K562 (cell line): Measurements from ENCODE around the gene TCFL5. TPM values are rescaled to one million over a fixed set of nuclear protein-coding genes. Genes with fewer than 3 reads are reported as not detected.
A peak's percentile ranks its signal among the peaks of the same experiment; 100 is the strongest.

Source experiments
- ARHGAP35 ChIP-seq: fragments of 450-650 bp; IDR thresholded peaks from 2 replicates; pipeline ENCODE4 v1.6.1; 2018; ENCODE audit not compliant: partially characterized antibody
- ATF1 ChIP-seq, 2 experiments: fragments of 450-650 bp in 1 of 2; IDR thresholded peaks; 2 replicates each; pipeline ENCODE4 v1.6.1; 2016; ENCODE audit warnings: missing compliant biosample characterization in 1 of 2, missing genetic modification characterization in 1 of 2
- CC2D1A ChIP-seq: fragments of 450-650 bp; IDR thresholded peaks from 2 replicates; pipeline ENCODE4 v1.6.1; 2017; ENCODE audit warnings: mild to moderate bottlenecking
- CREB1 ChIP-seq, 2 experiments: sonication (generic) in 1 of 2; formaldehyde crosslinking in 1 of 2; IDR thresholded peaks; 2 replicates each; pipeline versions ENCODE4 v1.6.1 to v1.8.0; 2012 to 2022; ENCODE audit warnings: inconsistent platforms in 1 of 2, mild to moderate bottlenecking in 1 of 2, missing genetic modification reagents in 1 of 2, moderate library complexity in 1 of 2
- E2F3 ChIP-seq: fragments of 250-450 bp; sonication (Bioruptor Pico); IDR thresholded peaks from 2 replicates; pipeline ENCODE4 v1.4.0; 2020; ENCODE audit warnings: mild to moderate bottlenecking
- ETV6 ChIP-seq, 3 experiments: fragments of 150-350 bp in 1 of 3; sonication (generic) in 1 of 3; formaldehyde crosslinking in 1 of 3; IDR thresholded peaks; 2 replicates each; pipeline versions ENCODE4 v1.6.1 to v1.8.0; 2014 to 2022; ENCODE audit warnings: borderline replicate concordance in 2 of 3, low read depth in 2 of 3, antibody characterized with exemption in 1 of 3, low read length in 1 of 3, mild to moderate bottlenecking in 1 of 3, missing genetic modification reagents in 1 of 3
- GTF2A2 ChIP-seq: IDR thresholded peaks from 2 replicates; pipeline ENCODE4 v1.6.1; 2016; ENCODE audit warnings: mild to moderate bottlenecking, missing genetic modification characterization, missing compliant biosample characterization
- KDM2B ChIP-seq: fragments of 250-450 bp; sonication (Bioruptor Pico); IDR thresholded peaks from 2 replicates; pipeline ENCODE4 v1.8.0; 2021; ENCODE audit warnings: mild to moderate bottlenecking, moderate library complexity
- MAFG ChIP-seq: fragments of 450-650 bp; conservative IDR thresholded peaks from 2 replicates; pipeline ENCODE4 v1.6.1; 2016; ENCODE audit warnings: missing genetic modification characterization, missing compliant biosample characterization
- MBD2 ChIP-seq: sonication (generic); IDR thresholded peaks from 2 replicates; pipeline ENCODE4 v1.6.1; 2016; ENCODE audit warnings: low read depth, borderline replicate concordance
- MCM7 ChIP-seq, 2 experiments: fragments of 450-650 bp; IDR thresholded peaks; 2 replicates each; pipeline ENCODE4 v1.6.1; 2016 to 2018
- MEIS2 ChIP-seq: fragments of 450-650 bp; IDR thresholded peaks from 2 replicates; pipeline ENCODE4 v1.6.1; 2014; ENCODE audit warnings: mild to moderate bottlenecking; ENCODE audit not compliant: partially characterized antibody
- NFIC ChIP-seq: fragments of 450-650 bp; IDR thresholded peaks from 2 replicates; pipeline ENCODE4 v1.6.1; 2017; ENCODE audit warnings: mild to moderate bottlenecking, inconsistent platforms
- PML ChIP-seq: IDR thresholded peaks from 2 replicates; pipeline ENCODE4 v1.6.1; 2012; ENCODE audit warnings: low read length, inconsistent platforms
- POU5F1 ChIP-seq: fragments of 150-350 bp; IDR thresholded peaks from 2 replicates; pipeline ENCODE4 v1.6.1; 2014; ENCODE audit warnings: borderline replicate concordance, low read length, low read depth, mild to moderate bottlenecking; ENCODE audit not compliant: partially characterized antibody
- PPARD ChIP-seq: fragments of 250-450 bp; sonication (Bioruptor Pico); IDR thresholded peaks from 2 replicates; pipeline ENCODE4 v1.8.0; 2022; ENCODE audit warnings: inconsistent platforms, mild to moderate bottlenecking, moderate library complexity
- SRSF9 ChIP-seq: fragments of 200-400 bp; formaldehyde crosslinking; IDR thresholded peaks from 2 replicates; pipeline ENCODE4 v1.6.1; 2017; ENCODE audit warnings: low read depth, low read length, borderline replicate concordance
- TCF7L2 ChIP-seq: fragments of 150-350 bp; IDR thresholded peaks from 2 replicates; pipeline ENCODE4 v1.6.1; 2016; ENCODE audit warnings: low read depth, mild to moderate bottlenecking, low read length, moderate library complexity
- U2AF2 ChIP-seq: fragments of 200-400 bp; formaldehyde crosslinking; optimal IDR thresholded peaks from 2 replicates; pipeline ENCODE3; 2017; ENCODE audit warnings: low read depth, mild to moderate bottlenecking, low read length
- ZBTB1 ChIP-seq: sonication (generic); formaldehyde crosslinking; IDR thresholded peaks from 2 replicates; pipeline ENCODE4 v1.8.1; 2023; ENCODE audit warnings: missing genetic modification reagents, low read depth, mild to moderate bottlenecking, borderline replicate concordance
- ZC3H11A ChIP-seq: IDR thresholded peaks from 2 replicates; pipeline ENCODE4 v1.6.1; 2012; ENCODE audit warnings: low read depth, low read length, improper control_type of control experiment
- ZKSCAN3 ChIP-seq: fragments of 250-450 bp; sonication (Bioruptor Pico); IDR thresholded peaks from 2 replicates; pipeline ENCODE4 v1.4.0; 2020
- ZNF3 ChIP-seq: fragments of 250-450 bp; sonication (Bioruptor Pico); IDR thresholded peaks from 2 replicates; pipeline ENCODE4 v1.5.0; 2021; ENCODE audit warnings: mild to moderate bottlenecking, moderate library complexity
- ZNF316 ChIP-seq: fragments of 450-650 bp; IDR thresholded peaks from 2 replicates; pipeline ENCODE4 v1.6.1; 2016
- ZNF431 ChIP-seq: sonication (generic); formaldehyde crosslinking; IDR thresholded peaks from 2 replicates; pipeline ENCODE4 v1.8.0; 2022; ENCODE audit warnings: mild to moderate bottlenecking, missing genetic modification reagents
- ZNF561 ChIP-seq: fragments of 450-650 bp; formaldehyde crosslinking; conservative IDR thresholded peaks from 2 replicates; pipeline ENCODE4 v1.4.0; 2020; ENCODE audit warnings: mild to moderate bottlenecking, moderate library complexity
- ZNF586 ChIP-seq: fragments of 450-650 bp; formaldehyde crosslinking; conservative IDR thresholded peaks from 2 replicates; pipeline ENCODE4 v1.4.0; 2020; ENCODE audit warnings: mild to moderate bottlenecking, moderate library complexity
- ZNF695 ChIP-seq: fragments of 450-650 bp; formaldehyde crosslinking; IDR thresholded peaks from 2 replicates; pipeline ENCODE4 v1.4.0; 2020; ENCODE audit warnings: mild to moderate bottlenecking, moderate library complexity
- ZNF780A ChIP-seq: fragments of 250-450 bp; sonication (Bioruptor Pico); IDR thresholded peaks from 2 replicates; pipeline ENCODE4 v1.5.0; 2021; ENCODE audit warnings: mild to moderate bottlenecking
- ZSCAN29 ChIP-seq: fragments of 450-650 bp; IDR thresholded peaks from 2 replicates; pipeline ENCODE4 v1.6.1; 2017
- polyA plus RNA-seq, 8 experiments: library from polyadenylated mRNA; depleted of rRNA in 4 of 8; stranded (reverse) in 5 of 8; unstranded in 3 of 8; fragments of >200 nt; fragmentation: Nextera tagmentation in 2 of 8; fragmentation: Illumina TruSeq in 1 of 8; extraction: Ambion mirVana in 2 of 8; extraction: Trizol in 1 of 8; gene quantifications; 2 replicates each; pipeline versions ENCODE4 v1.2.1 to v1.2.3, GENCODE V29; 2011 to 2014; ENCODE audit warnings: inconsistent platforms in 1 of 8, missing spikeins in 1 of 8
- total RNA-seq, 7 experiments: library from RNA; depleted of rRNA in 6 of 7; stranded (reverse); fragments of >200 nt in 6 of 7; fragmentation: Illumina TruSeq in 2 of 7; extraction: Trizol in 2 of 7; gene quantifications; 2 replicates each; pipeline versions ENCODE4 v1.2.1 to v1.2.3, GENCODE V29; 2011 to 2021; ENCODE audit warnings: low replicate concordance in 1 of 7
- TF ChIP-seq, protein P1 (sequence below): fragments of 250-450 bp; sonication (Bioruptor Pico); IDR thresholded peaks from 2 replicates; pipeline ENCODE4 v1.9.0; 2021; ENCODE audit warnings: mild to moderate bottlenecking, inconsistent platforms

The TCFL5 gene
- total and polyA plus RNA-seq, 9 of the 15 experiments (the other 6 are each of a cell fraction or from before 2014, with no cell fraction given): 1.00 to 12.6 (median 9.1) TPM

DNA sequence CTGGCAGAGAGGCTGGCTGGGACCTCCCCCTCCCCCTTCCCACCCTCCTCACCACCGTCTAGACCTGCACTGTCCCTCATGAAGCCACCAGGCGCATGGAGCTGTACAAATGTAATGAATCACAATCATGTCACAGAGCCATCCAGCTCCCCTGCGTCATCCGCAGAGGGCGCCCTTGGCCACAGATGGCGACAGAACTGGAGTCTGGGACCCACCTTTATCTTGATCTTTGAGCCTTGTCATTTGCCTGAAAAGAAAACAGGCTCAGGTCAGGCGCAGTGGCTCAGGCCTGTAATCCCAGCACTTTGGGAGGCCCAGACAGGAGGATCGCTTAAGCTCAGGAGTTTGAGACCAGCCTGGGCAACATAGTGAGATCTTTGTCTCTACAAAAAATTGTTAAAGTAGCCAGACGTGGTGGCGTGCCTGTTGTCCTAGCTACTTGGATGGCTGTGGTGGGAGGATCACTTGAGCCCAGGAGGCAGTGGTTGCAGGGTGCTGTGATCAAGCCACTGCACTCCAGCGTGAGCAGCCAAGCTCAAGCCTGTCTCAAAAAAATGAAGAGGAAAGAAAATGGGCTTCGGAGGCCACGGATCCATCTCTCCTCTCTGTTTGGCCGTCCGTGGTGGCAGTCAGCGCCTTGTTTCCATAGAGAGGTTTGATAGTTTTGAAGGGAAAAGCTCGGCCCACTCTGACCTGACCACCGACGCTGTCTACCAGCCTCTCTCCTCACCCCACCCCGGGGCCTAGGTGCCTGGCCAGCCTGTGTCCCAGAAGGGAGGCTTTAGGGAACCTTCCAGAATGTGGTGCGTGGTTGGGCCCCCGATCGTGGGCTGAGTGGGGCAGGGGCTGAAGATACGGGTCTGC lies 38.6 kb downstream of the TCFL5 start (continued):
- no peak for TF ChIP-seq ZNF3
- no peak for TF ChIP-seq SRSF9
- TF ChIP-seq E2F3: no peak
- TF ChIP-seq ZNF695 (CRISPR knock-in tag): no peak
- TF ChIP-seq ZNF780A (CRISPR knock-in tag): no peak
- no peak for TF ChIP-seq POU5F1
- no peak for TF ChIP-seq TCF7L2
- TF ChIP-seq ZBTB1 (CRISPR knock-in tag): no peak; the same call in 1 of the 2 replicates
- TF ChIP-seq KDM2B: no peak
- no peak for TF ChIP-seq PPARD (CRISPR knock-in tag)
- TF ChIP-seq ZC3H11A: no peak
- no peak for TF ChIP-seq PML
- peak; percentile 74; the same call in 1 of the 2 replicates for TF ChIP-seq CREB1 (IDR thresholded peaks at IDR 0.05)
- peak; percentile 88 for TF ChIP-seq CREB1 (CRISPR knock-in tag; IDR thresholded peaks at IDR 0.05)
- no peak for TF ChIP-seq ZNF561 (CRISPR knock-in tag)
- TF ChIP-seq CC2D1A: peak; percentile 79
- peak; percentile 99 for TF ChIP-seq MEIS2
- TF ChIP-seq MAFG (tag): no peak
- TF ChIP-seq ATF1 (CRISPR knock-in tag; IDR thresholded peaks at IDR 0.05): no peak
- TF ChIP-seq ATF1 (tag; IDR thresholded peaks at IDR 0.05): peak; percentile 78
- TF ChIP-seq ZKSCAN3: no peak
- TF ChIP-seq ZNF586 (CRISPR knock-in tag): no peak
- TF ChIP-seq NFIC: no peak
- TF ChIP-seq ZSCAN29: no peak
- no peak for TF ChIP-seq ZNF431 (CRISPR knock-in tag)
- TF ChIP-seq, protein P1, sequence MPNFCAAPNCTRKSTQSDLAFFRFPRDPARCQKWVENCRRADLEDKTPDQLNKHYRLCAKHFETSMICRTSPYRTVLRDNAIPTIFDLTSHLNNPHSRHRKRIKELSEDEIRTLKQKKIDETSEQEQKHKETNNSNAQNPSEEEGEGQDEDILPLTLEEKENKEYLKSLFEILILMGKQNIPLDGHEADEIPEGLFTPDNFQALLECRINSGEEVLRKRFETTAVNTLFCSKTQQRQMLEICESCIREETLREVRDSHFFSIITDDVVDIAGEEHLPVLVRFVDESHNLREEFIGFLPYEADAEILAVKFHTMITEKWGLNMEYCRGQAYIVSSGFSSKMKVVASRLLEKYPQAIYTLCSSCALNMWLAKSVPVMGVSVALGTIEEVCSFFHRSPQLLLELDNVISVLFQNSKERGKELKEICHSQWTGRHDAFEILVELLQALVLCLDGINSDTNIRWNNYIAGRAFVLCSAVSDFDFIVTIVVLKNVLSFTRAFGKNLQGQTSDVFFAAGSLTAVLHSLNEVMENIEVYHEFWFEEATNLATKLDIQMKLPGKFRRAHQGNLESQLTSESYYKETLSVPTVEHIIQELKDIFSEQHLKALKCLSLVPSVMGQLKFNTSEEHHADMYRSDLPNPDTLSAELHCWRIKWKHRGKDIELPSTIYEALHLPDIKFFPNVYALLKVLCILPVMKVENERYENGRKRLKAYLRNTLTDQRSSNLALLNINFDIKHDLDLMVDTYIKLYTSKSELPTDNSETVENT (CRISPR knock-in tag): no peak
- no peak for TF ChIP-seq U2AF2
- no peak for TF ChIP-seq GTF2A2
- TF ChIP-seq ZNF316: peak; percentile 34
- no peak for TF ChIP-seq ARHGAP35
- TF ChIP-seq ETV6 (IDR thresholded peaks at IDR 0.05; ENCODE audit: borderline replicate concordance in 1 of 2, low read depth in 2 of 2, low read length in 1 of 2): no peak
- TF ChIP-seq ETV6 (CRISPR knock-in tag; IDR thresholded peaks at IDR 0.05; ENCODE audit: borderline replicate concordance): no peak
- no peak for TF ChIP-seq MCM7 (IDR thresholded peaks at IDR 0.05)
- TF ChIP-seq MBD2: no peak
